Ovary (tissue), 3 donors: ENCODE measurements around the gene CARF.

ENCODE experiments used
- EP300 ChIP-seq: sonication (generic); formaldehyde crosslinking; IDR thresholded peaks from one replicate; pipeline ENCODE4 v1.6.1; 2017; ENCODE audit warnings: antibody characterized with exemption
- TF ChIP-seq, protein P1 (sequence below), 3 donors: fragments of 450-650 bp in 2 of 3; fragments of 200-600 bp in 1 of 3; IDR thresholded peaks; one replicate each; pipeline versions ENCODE4 v1.5.1 to v1.8.0; 2016 to 2022; ENCODE audit warnings: antibody characterized with exemption in 3 of 3, mild to moderate bottlenecking in 1 of 3
- donor health status: DM: no; HTN: no; CAD: no.

DNA sequence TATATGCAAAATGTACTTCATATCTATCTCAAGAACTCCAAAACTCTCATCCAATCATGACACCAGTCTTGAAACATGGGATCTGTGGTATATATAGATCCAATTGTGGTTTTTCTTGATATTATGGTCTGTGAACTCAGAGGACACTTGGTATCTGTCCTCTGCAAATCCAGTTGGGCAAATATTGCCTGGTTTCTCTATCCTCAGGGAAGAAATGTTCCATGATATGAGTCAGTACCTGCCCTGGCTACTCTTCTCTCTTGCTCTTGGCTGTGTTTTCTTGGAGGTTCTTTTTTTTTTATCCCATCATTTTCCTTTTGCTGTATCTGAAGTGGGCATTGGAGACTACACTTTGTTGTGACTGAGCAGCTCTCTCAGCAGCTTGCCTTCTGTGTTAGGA, 113.5 kb downstream of the CARF start:
- TF ChIP-seq, protein P1, sequence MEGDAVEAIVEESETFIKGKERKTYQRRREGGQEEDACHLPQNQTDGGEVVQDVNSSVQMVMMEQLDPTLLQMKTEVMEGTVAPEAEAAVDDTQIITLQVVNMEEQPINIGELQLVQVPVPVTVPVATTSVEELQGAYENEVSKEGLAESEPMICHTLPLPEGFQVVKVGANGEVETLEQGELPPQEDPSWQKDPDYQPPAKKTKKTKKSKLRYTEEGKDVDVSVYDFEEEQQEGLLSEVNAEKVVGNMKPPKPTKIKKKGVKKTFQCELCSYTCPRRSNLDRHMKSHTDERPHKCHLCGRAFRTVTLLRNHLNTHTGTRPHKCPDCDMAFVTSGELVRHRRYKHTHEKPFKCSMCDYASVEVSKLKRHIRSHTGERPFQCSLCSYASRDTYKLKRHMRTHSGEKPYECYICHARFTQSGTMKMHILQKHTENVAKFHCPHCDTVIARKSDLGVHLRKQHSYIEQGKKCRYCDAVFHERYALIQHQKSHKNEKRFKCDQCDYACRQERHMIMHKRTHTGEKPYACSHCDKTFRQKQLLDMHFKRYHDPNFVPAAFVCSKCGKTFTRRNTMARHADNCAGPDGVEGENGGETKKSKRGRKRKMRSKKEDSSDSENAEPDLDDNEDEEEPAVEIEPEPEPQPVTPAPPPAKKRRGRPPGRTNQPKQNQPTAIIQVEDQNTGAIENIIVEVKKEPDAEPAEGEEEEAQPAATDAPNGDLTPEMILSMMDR (IDR thresholded peaks at IDR 0.05), result no peak
- no peak for TF ChIP-seq EP300
